Activated T-cell treated with anti-CD3 and anti-CD28 coated beads for 48 hours (primary cell): Measurements from ENCODE around the gene NSD2.
"Not testable (repeated sequence)": the region's sequence is repeated elsewhere in the genome, so short reads cannot be mapped to it uniquely, and the experiment has no call there.

Source experiments
- DNase-seq: peaks from one replicate; pipeline ENCODE4 v3.0.0-alpha.2; 2020; ENCODE audit warnings: low read depth

Gene NSD2

GRCh38 chr4:1985780-1986577 is 114.8 kb downstream of the NSD2 start:
- no peak for DNase-seq

GRCh38 chr4:1986578-1987210 is 115.5 kb downstream of the NSD2 start:
- no peak for DNase-seq

GRCh38 chr4:1987296-1987695 is 116.1 kb downstream of the NSD2 start:
- no peak for DNase-seq

GRCh38 chr4:1987721-1988326 is 116.6 kb downstream of the NSD2 start:
- DNase-seq: no peak

DNA sequence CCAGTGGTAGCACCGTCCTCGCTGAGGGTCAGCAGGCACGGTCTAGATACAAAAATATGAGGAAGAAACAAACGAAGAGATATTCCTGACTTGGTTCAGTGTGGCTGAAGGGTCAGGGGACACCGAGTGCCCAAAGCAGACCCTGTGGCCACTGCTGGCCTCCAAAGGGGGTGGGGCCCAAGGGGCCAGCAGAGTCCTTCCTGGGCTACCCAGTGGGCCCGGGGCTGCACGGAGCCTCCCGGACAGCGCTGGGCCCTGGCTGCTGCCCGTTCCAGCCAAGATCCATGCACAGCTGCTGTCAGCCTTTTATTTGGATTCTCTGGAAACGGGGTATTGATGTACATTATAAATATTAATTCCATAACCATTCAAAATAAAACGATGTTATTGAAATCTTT is 117.1 kb downstream of the NSD2 start:
- no peak for DNase-seq

GRCh38 chr4:1989533-1990347 is 118.5 kb downstream of the NSD2 start:
- DNase-seq: no peak

- no peak for DNase-seq
Observed at GRCh38 chr4:1990348-1990645, 119.1 kb downstream of the NSD2 start.

DNA sequence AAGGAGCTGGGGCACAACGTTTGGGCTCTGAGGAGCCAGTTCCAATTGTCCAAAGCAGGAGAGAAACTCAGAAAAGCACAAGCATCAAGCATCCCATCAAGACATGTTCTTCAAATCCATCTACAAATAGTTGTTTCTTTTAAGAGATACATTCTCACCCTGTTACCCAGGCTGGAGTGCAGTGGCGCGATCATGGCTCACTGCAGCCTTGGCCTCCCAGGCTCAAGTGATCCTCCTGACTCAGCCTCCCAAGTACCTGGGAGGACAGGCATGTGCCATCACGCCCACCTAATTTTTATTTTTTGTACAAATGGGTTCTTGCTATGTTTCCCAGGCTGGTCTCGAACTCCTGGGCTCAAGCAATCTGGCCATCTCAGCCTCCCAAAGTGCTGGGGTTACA is 119.5 kb downstream of the NSD2 start:
- no peak for DNase-seq

DNA sequence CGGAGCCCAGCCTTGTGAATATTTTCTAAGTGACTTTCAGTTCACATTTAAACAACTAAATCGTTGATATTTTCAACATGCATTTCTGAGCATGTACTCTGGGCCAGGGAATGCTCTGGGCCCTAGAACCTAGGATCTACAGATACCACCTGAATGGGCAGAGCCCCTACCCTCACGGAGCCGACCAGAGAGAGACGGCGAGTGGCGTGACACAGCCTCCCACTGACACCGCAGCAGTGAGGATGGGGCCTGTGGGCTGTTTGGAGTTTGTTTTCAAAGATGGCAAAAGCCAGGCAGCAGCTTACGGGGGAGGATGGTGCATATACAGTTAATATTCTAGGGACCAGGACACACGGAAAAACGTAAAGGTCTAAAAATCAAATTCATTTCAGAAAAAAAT is 119.9 kb downstream of the NSD2 start:
- DNase-seq: no peak

DNA sequence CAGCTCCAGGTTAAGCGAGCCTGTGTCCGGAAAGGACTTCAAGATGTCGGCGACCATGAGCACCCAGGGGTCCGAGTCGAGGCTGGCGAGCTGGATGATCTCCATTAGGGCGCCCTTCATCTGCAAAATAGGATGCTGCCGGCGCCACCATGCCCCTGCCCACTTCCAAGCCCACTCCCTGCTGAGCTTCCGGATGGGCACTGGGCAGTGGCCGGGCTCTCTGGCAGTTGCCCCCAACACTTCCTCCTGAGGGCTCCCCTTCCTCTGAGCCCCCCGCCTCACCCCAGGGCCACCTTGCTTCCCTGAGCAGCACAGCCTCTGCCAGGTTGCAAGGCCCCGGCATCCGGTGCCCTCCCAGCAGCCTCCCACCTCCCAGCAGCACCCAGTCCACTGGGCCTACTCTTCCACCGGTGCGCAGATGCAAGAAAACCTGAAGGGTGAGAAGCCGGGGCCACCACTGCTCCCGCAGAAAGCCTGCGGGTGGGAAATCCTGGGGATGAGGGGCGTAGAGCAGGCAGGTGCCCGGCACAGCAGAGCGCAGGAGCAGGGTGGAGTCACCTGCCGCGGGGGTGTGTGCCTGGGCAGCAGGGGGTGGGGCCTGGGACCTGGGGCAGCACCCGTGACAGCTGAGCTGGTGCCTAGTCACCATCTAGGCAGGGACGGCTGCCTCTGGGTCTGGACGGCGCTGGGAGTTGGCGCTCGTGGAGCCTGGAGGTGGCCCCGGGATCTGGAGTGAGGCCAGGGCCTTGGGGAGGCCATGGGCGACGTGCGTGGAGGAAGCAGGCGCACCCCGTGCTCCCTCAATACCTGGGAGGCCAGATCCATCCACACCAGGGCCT is 120.6 kb downstream of the NSD2 start:
- DNase-seq: no peak

- DNase-seq: no peak
Observed at GRCh38 chr4:1992468-1993168, 121.4 kb downstream of the NSD2 start.

DNA sequence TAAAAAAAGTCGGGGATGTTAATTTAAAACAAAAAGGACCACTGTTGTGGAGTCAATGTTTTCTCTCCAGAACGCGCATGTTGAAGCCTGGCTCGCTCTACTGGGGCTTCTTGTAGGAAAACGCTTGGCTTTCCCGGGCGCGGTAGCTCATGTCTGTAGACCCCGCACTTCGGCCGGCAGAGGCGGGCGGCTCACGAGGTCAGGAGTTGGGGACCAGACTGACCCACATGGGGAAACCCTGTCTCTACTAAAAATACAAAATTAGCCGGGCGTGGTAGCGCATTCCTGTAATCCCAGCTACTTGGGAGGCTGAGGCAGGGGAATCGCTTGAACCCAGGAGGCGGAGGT is 122.0 kb downstream of the NSD2 start:
- DNase-seq: no peak

DNA sequence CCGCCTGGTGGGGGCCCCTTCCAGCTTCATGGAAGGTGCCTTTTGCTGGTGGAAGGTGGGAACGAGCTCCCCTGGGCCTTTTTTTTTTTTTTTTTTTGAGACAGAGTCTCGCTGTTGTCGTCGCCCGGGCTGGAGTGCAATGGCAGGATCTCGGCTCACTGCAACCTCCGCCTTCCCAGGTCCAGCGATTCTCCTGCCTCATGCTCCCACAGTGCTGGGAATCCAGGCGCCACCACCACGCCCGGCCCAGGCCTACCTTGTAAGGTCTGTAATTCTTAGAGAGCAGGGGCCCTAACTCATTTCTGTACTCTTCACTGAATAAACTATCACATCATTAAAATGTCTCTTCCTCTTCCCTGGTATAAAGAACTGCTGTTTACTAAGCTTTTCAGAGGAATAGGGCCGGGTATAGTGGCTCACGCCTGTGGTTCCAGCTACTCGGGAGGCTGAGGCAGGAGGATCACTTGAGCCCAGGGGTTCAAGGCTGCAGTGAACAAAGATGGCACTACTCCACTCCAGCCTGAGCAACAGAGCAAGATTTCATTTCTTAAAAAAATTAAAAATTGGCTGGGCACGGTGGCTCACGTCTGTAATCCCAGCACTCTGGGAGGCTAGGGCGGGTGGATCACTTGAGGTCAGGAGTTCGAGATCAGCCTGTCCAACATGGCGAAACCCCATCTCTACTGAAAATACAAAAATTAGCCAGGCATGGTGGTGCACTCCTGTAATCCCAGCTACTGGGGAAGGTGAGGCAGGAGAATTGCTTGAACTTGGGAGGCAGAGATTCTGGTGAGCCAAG is 122.7 kb downstream of the NSD2 start:
- DNase-seq: not testable (repeated sequence)

DNA sequence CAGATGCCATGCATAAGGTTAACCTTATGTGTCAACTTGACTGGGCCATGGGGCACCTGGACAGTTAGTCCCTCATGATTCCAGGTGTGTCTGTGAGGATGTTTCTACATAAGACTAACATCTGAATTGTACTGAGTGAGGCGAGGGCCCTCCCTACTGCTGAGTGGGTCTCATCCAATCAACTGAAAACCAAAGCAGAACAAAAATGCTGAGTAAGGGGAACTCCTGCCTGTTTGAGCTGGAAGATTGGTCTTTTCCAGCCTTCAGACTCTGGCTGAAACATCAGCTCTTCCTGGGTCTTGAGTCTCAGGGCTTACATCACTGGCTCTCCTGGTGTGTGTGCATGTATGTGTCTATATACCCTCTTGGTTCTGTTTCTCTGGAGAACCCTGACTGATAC is 123.7 kb downstream of the NSD2 start:
- DNase-seq: no peak

DNA sequence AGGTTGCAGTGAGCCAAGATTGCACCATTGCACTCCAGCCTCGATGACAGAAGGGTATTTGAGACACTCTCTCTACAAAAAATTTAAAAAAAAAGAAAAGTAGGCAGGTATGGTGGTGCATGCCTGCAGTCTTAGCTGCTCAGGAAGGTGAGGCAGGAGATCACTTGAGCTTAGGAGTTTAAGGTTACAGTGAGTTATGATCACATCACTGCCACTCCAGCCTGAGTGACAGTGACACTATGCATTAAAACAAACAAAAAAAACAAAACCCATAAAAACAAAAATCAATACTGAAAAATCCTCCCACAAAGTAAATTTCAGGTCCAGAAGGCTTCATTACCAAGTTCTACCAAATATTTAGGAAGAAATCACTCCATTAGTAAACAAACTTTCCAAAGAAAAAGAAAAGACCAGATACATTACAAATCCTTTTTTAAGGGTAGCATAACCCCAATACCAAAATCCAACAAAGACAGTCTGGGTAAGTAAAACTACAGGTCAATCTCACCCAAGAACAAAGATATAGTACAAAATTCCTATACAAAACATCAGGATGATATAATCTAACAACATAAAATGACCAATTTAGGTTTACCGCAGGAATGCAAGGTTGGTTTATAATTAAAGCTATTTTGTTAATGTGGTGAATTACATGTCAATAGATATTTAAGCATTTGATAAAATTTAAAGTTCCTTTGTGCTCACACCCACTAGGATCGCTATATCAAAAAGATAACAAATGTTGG is 125.8 kb downstream of the NSD2 start:
- DNase-seq: no peak

GRCh38 chr4:1997712-1998111 is 126.5 kb downstream of the NSD2 start:
- no peak for DNase-seq

DNA sequence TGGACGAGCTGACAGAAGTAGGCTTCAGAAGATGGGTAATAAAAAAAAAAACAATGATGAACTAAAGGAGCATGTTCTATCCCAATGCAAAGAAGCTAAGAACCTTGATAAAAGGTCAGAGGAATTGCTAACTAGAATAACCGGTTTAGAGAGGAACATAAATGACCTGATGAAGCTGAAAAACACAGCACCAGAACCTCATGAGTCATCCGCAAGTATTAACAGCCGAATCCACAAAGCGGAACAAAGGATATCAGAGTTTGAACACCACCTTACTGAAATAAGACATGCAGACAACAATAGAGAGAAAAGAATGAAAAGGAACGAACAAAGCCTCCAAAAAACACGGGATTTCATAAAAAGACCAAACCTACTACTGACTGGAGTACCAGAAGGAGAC is 127.1 kb downstream of the NSD2 start:
- no peak for DNase-seq

DNA sequence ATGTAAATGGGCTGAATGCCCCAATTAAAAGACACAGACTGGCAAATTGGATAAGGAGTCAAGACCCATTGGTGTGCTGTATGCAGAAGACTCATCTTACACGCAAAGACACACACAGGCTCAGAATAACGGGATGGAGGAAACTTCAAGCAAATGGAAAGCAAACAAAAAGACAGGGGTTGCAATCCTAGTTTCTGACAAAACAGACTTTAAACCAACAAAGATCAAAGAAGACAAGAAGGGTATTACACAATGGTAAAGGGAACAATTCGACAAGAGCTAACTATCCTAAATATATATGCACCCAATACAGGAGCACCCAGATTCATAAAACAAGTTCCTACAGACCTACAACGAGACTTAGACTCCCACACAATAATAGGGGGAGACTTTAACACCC is 128.1 kb downstream of the NSD2 start:
- DNase-seq: not testable (repeated sequence)

- not testable (repeated sequence) for DNase-seq
Observed at GRCh38 chr4:2003361-2003760, 132.2 kb downstream of the NSD2 start.

- no peak for DNase-seq
Observed at GRCh38 chr4:2006367-2006766, 135.2 kb downstream of the NSD2 start.
